H9 (cell line): ENCODE measurements around the gene MAMDC4. TPM values are rescaled to one million over a fixed set of nuclear protein-coding genes. Genes with fewer than 3 reads are reported as not detected.

Experiments
- DNase-seq: peaks from one replicate; pipeline ENCODE4 v3.0.0-alpha.2; 2017
- H2AFZ ChIP-seq: one replicate; pipeline ENCODE4 v1.6.1; 2013; ENCODE audit warnings: mild to moderate bottlenecking, low read length, control low read depth, moderate library complexity
- H2AK5ac ChIP-seq: 2 replicates; pipeline ENCODE4 v1.6.1; 2013; ENCODE audit warnings: low read length, control low read depth, mixed read lengths; ENCODE audit not compliant: insufficient read length
- H2BK120ac ChIP-seq: one replicate; pipeline ENCODE4 v1.6.1; 2013; ENCODE audit warnings: low read depth, mild to moderate bottlenecking, low read length, control low read depth, inconsistent platforms; ENCODE audit not compliant: poor library complexity, severe bottlenecking
- H2BK12ac ChIP-seq: 2 replicates; pipeline ENCODE4 v1.6.1; 2013; ENCODE audit warnings: low read length, control low read depth, mixed read lengths, low read depth; ENCODE audit not compliant: insufficient read length
- H2BK15ac ChIP-seq: 2 replicates; pipeline ENCODE4 v1.6.1; 2013; ENCODE audit warnings: low read depth, low read length, control low read depth
- H2BK20ac ChIP-seq: one replicate; pipeline ENCODE4 v1.6.1; 2013; ENCODE audit warnings: low read depth, mild to moderate bottlenecking, low read length, control low read depth, inconsistent platforms; ENCODE audit not compliant: poor library complexity, severe bottlenecking
- H2BK5ac ChIP-seq: 2 replicates; pipeline ENCODE4 v1.6.1; 2013; ENCODE audit warnings: low read length, control low read depth, mixed read lengths; ENCODE audit not compliant: insufficient read length
- H3K14ac ChIP-seq: 2 replicates; pipeline ENCODE4 v1.6.1; 2013; ENCODE audit warnings: low read length, control low read depth; ENCODE audit not compliant: insufficient read depth
- H3K18ac ChIP-seq: 2 replicates; pipeline ENCODE4 v1.6.1; 2013; ENCODE audit warnings: low read depth, mild to moderate bottlenecking, mixed read lengths, low read length, control low read depth; ENCODE audit not compliant: insufficient read length
- H3K23ac ChIP-seq: 2 replicates; pipeline ENCODE4 v1.6.1; 2013; ENCODE audit warnings: low read length, control low read depth, mixed read lengths, low read depth; ENCODE audit not compliant: insufficient read length
- H3K23me2 ChIP-seq: 2 replicates; pipeline ENCODE4 v1.6.1; 2013; ENCODE audit warnings: low read depth, mild to moderate bottlenecking, mixed read lengths, low read length, control low read depth; ENCODE audit not compliant: insufficient read length, poor library complexity, severe bottlenecking
- H3K27ac ChIP-seq: 2 replicates; pipeline ENCODE4 v1.5.1; 2013; ENCODE audit warnings: low read length, control low read depth, mixed read lengths, low read depth; ENCODE audit not compliant: insufficient read length
- H3K27me3 ChIP-seq: 2 replicates; pipeline ENCODE4 v1.6.1; 2013; ENCODE audit warnings: low read length, control low read depth, inconsistent platforms; ENCODE audit not compliant: insufficient read depth
- H3K4ac ChIP-seq: 2 replicates; pipeline ENCODE4 v1.6.1; 2013; ENCODE audit warnings: low read depth, mild to moderate bottlenecking, control low read depth, inconsistent platforms, low read length, moderate library complexity
- H3K4me1 ChIP-seq: 2 replicates; pipeline ENCODE4 v1.6.1; 2013; ENCODE audit warnings: low read length, control low read depth, inconsistent platforms; ENCODE audit not compliant: insufficient read depth
- H3K4me2 ChIP-seq: 2 replicates; pipeline ENCODE4 v1.6.1; 2013; ENCODE audit warnings: low read length, control low read depth, mixed read lengths; ENCODE audit not compliant: insufficient read length, insufficient read depth
- H3K56ac ChIP-seq: 2 replicates; pipeline ENCODE4 v1.6.1; 2013; ENCODE audit warnings: low read depth, mild to moderate bottlenecking, mixed read lengths, low read length, control low read depth; ENCODE audit not compliant: insufficient read length
- H3K79me1 ChIP-seq: 2 replicates; pipeline ENCODE4 v1.6.1; 2013; ENCODE audit warnings: low read depth, mild to moderate bottlenecking, moderate library complexity, low read length, control low read depth, inconsistent platforms; ENCODE audit not compliant: insufficient read depth, poor library complexity, severe bottlenecking
- H3K79me2 ChIP-seq: 2 replicates; pipeline ENCODE4 v1.6.1; 2013; ENCODE audit warnings: low read length, control low read depth, inconsistent platforms; ENCODE audit not compliant: insufficient read depth
- H3K9ac ChIP-seq: 2 replicates; pipeline ENCODE4 v1.6.1; 2013; ENCODE audit warnings: low read length, control low read depth, mixed read lengths; ENCODE audit not compliant: insufficient read length; ENCODE audit errors: extremely low read depth
- H3K9me3 ChIP-seq: one replicate; pipeline ENCODE4 v1.6.1; 2013; ENCODE audit warnings: low read depth, low read length, inconsistent platforms; ENCODE audit not compliant: control insufficient read depth
- H3T11ph ChIP-seq: one replicate; pipeline ENCODE4 v1.6.1; 2013; ENCODE audit warnings: mild to moderate bottlenecking, low read length, control low read depth, inconsistent platforms
- H4K20me1 ChIP-seq: one replicate; pipeline ENCODE4 v1.6.1; 2013; ENCODE audit not compliant: control insufficient read depth, insufficient read length, insufficient read depth
- H4K5ac ChIP-seq: 2 replicates; pipeline ENCODE4 v1.6.1; 2013; ENCODE audit warnings: low read depth, mild to moderate bottlenecking, mixed read lengths, low read length, control low read depth; ENCODE audit not compliant: insufficient read length
- H4K8ac ChIP-seq: replicated peaks from 2 replicates; pipeline ENCODE4 v1.6.1; 2013; ENCODE audit warnings: low read length, control low read depth, mixed read lengths, low read depth; ENCODE audit not compliant: insufficient read length
- H4K91ac ChIP-seq: 2 replicates; pipeline ENCODE4 v1.6.1; 2013; ENCODE audit warnings: low read depth, mild to moderate bottlenecking, moderate library complexity, mixed read lengths, low read length, control low read depth; ENCODE audit not compliant: insufficient read length
- H3K27ac Mint-ChIP-seq, 3 experiments: 2 replicates in 2 of 3; 3 replicates in 1 of 3; pipeline ENCODE4 v1.8.0; 2020 to 2021; ENCODE audit warnings: mixed read lengths in 3 of 3, mild to moderate bottlenecking in 1 of 3, moderate library complexity in 1 of 3
- H3K27me3 Mint-ChIP-seq: 2 replicates; pipeline ENCODE4 v1.8.0; 2021; ENCODE audit warnings: low read depth, mild to moderate bottlenecking, moderate library complexity, mixed read lengths
- H3K36me3 Mint-ChIP-seq, 3 experiments: 2 replicates in 2 of 3; 3 replicates in 1 of 3; pipeline ENCODE4 v1.8.0; 2020 to 2021; ENCODE audit warnings: low read depth in 3 of 3, mixed read lengths in 3 of 3; ENCODE audit not compliant: insufficient read depth in 1 of 3
- H3K4me1 Mint-ChIP-seq, 2 experiments: 2 replicates each; pipeline ENCODE4 v1.8.0; 2020; ENCODE audit warnings: mixed read lengths in 2 of 2
- H3K4me3 Mint-ChIP-seq, 2 experiments: 2 replicates in 1 of 2; 3 replicates in 1 of 2; pipeline ENCODE4 v1.8.0; 2020 to 2021; ENCODE audit warnings: mild to moderate bottlenecking in 2 of 2, mixed read lengths in 2 of 2, moderate library complexity in 1 of 2
- H3K9me3 Mint-ChIP-seq, 2 experiments: 2 replicates in 1 of 2; 3 replicates in 1 of 2; pipeline ENCODE4 v1.8.0; 2020; ENCODE audit warnings: mild to moderate bottlenecking in 2 of 2, mixed read lengths in 2 of 2, moderate library complexity in 1 of 2
- WGBS: extraction: QIAGEN DNeasy Blood & Tissue Kit; methylation state at CpG from one replicate; pipeline ENCODE4 v1.1.7; 2013; ENCODE audit warnings: missing lambda C conversion rate, low lambda C conversion rate, mixed read lengths; ENCODE audit not compliant: insufficient read length; ENCODE audit errors: extremely low coverage; 5-methylcytosine and 5-hydroxymethylcytosine counted together
- total RNA-seq: library from RNA; stranded (reverse); gene quantifications from 2 replicates; pipeline ENCODE4 v1.2.1, GENCODE V29; 2021
- TF ChIP-seq, protein P1 (sequence below): fragments of 200-600 bp; sonication (generic); conservative IDR thresholded peaks from 3 replicates; pipeline ENCODE4 v1.8.0; 2021; ENCODE audit warnings: antibody characterized with exemption, mild to moderate bottlenecking

The MAMDC4 gene
- total RNA-seq, 1 experiment from 2014 or later = 9.2 TPM

DNA sequence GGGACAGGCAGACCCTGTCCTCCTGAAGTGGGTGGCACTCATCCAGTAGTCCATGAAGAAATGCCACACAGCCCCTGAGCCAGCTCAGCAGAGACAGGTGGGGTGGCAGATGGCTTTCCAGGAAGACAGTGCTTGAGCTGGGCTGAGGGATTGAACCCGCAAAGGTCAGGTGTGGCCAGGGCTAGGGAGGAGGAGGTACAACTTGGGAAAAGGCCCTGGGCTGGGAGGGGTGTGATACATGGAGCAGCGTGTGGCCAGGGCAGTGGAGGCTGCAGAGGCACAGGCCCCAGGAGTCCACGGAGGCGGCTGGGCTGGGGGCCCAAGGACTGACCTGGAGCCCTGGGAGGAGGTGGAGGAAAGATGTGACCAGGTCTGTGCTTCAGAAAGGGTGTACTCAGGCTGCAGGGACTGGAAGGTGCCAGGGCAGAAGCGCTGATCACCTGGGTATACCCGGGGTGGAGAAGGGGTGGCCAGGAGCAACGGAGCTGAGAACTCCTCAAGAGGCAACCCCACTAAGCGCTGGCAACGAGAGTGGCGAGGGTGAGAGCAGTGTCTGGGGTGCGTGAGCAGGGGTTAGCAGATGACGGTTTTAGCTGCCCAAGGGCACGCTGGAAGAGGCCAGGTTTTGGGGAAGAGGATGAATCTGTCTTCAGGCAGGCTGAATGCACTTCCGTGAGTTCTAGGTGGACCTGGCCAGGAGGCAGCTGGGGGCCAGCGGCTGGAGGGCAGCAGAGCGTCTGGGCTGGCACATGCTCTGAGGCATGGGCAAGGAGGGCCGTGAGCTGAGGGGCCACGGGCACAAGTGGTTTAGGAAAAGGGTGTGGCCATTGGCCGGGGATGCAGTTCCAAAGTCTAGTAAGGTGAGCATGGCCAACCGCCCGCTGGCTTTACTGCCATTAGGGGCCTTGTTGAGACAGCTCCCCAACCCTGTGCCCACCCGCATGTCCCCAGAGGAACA, 48.3 kb upstream of the MAMDC4 start:
- Histone ChIP-seq H3K79me2 (no peaks in the 10 kb centered on the region; the same call in 1 of the 2 replicates), H3K56ac (no peak overlapping the region), H4K20me1 (peaks cover 4% of the 10 kb centered on the region), H2BK20ac (no peak overlapping the region), H3K23ac (no peak overlapping the region), H3T11ph (no peak overlapping the region), H3K27ac (no peak overlapping the region), H3K18ac (no peak overlapping the region), H3K4ac (no peak overlapping the region), H2BK120ac (no peak overlapping the region), H2AFZ (no peak overlapping the region), H2AK5ac (no peak overlapping the region), H2BK5ac (no peak overlapping the region), H3K14ac (no peak overlapping the region), H3K4me2 (no peak overlapping the region), H3K27me3 (no peaks in the 10 kb centered on the region; the same call in 1 of the 2 replicates), H2BK12ac (no peak overlapping the region), H3K23me2 (peaks cover 21% of the 10 kb centered on the region), H3K4me1 (no peaks in the 10 kb centered on the region; the same call in 1 of the 2 replicates), H3K79me1 (no peaks in the 10 kb centered on the region), H4K5ac (no peak overlapping the region), H4K8ac (no peak overlapping the region), H2BK15ac (no peak overlapping the region), H3K9ac (no peak overlapping the region), H4K91ac (no peak overlapping the region), H3K9me3 (no peaks in the 10 kb centered on the region)
- peaks cover 9 to 22% (median 15%) of the 10 kb centered on the region in 3 experiments; a peak in 6 of 7 replicates for H3K36me3 Mint-ChIP-seq
- peaks cover 27% of the 10 kb centered on the region for H3K27me3 Mint-ChIP-seq
- H3K4me3 Mint-ChIP-seq = peak overlapping the region in 1 of 2 experiments; percentile 25; a peak in 2 of 5 replicates
- H3K4me1 Mint-ChIP-seq = peaks cover 10 to 22% of the 10 kb centered on the region in 2 experiments
- DNase-seq = no peak
- no CpG with 5 or more reads among the region's 22 CpGs for WGBS
- TF ChIP-seq, protein P1, sequence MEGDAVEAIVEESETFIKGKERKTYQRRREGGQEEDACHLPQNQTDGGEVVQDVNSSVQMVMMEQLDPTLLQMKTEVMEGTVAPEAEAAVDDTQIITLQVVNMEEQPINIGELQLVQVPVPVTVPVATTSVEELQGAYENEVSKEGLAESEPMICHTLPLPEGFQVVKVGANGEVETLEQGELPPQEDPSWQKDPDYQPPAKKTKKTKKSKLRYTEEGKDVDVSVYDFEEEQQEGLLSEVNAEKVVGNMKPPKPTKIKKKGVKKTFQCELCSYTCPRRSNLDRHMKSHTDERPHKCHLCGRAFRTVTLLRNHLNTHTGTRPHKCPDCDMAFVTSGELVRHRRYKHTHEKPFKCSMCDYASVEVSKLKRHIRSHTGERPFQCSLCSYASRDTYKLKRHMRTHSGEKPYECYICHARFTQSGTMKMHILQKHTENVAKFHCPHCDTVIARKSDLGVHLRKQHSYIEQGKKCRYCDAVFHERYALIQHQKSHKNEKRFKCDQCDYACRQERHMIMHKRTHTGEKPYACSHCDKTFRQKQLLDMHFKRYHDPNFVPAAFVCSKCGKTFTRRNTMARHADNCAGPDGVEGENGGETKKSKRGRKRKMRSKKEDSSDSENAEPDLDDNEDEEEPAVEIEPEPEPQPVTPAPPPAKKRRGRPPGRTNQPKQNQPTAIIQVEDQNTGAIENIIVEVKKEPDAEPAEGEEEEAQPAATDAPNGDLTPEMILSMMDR = no peak
- peak overlapping the region in 1 of 3 experiments; percentile 34; a peak in 1 of 7 replicates for H3K27ac Mint-ChIP-seq
- no peaks in the 10 kb centered on the region for H3K9me3 Mint-ChIP-seq
